Psoas muscle (tissue), 8 donors: ENCODE data around the gene TMEM170A. TPM values are rescaled to one million over a fixed set of nuclear protein-coding genes. Genes with fewer than 3 reads are reported as not detected.

Experiments used
- ATAC-seq, 4 donors: fragments of 200-7000 bp; cut with Tn5 transposase; one replicate each; pipeline ENCODE4 v1.9.1; 2020; ENCODE audit warnings: moderate library complexity in 3 of 4, mild to moderate bottlenecking in 2 of 4
- DNase-seq, 2 donors: peaks; one replicate each; pipeline ENCODE4 v3.0.0-alpha.2; 2020
- H3K27ac ChIP-seq: fragments of 200-600 bp; one replicate; pipeline ENCODE4 v1.8.0; 2022
- H3K27me3 ChIP-seq, 3 donors: fragments of 200-600 bp in 1 of 3; one replicate each; pipeline versions ENCODE4 v1.6.1 to v1.8.0; 2013 to 2022; ENCODE audit warnings: low read length in 2 of 3, mild to moderate bottlenecking in 2 of 3, moderate library complexity in 1 of 3; ENCODE audit not compliant: insufficient read depth in 3 of 3
- H3K36me3 ChIP-seq, 2 donors: fragments of 200-600 bp in 1 of 2; one replicate each; pipeline versions ENCODE4 v1.6.1 to v1.8.0; 2013 to 2022; ENCODE audit warnings: low read depth in 1 of 2, mild to moderate bottlenecking in 1 of 2, moderate library complexity in 1 of 2; ENCODE audit not compliant: insufficient read depth in 1 of 2
- H3K4me1 ChIP-seq: fragments of 200-600 bp; one replicate; pipeline ENCODE4 v1.8.0; 2022
- H3K4me3 ChIP-seq: fragments of 200-600 bp; one replicate; pipeline ENCODE4 v1.8.0; 2022; ENCODE audit warnings: mild to moderate bottlenecking
- H3K9me3 ChIP-seq: fragments of 200-600 bp; one replicate; pipeline ENCODE4 v1.8.0; 2022
- CTCF ChIP-seq: fragments of 200-600 bp; IDR thresholded peaks from one replicate; pipeline ENCODE4 v1.8.0; 2022; ENCODE audit warnings: antibody characterized with exemption
- WGBS, 3 donors: extraction: QIAGEN DNeasy Blood & Tissue Kit; methylation state at CpG; one replicate each; pipeline versions ENCODE4 v1.1.6 to v1.1.7; 2013; 5-methylcytosine and 5-hydroxymethylcytosine counted together
- intact Hi-C, 2 donors: fragments of 100-400 bp; cut with DNase I; formaldehyde crosslinking; loops; one replicate each; pipeline versions ENCODE4 v1.11.0 to v1.14.2; 2022
- polyA plus RNA-seq, 3 donors: library from polyadenylated mRNA; stranded (reverse); fragments of 200-250 nt; gene quantifications; one replicate each; pipeline ENCODE4 v1.2.3, GENCODE V29; 2013
- total RNA-seq, 4 donors: library from RNA; stranded (reverse); fragmentation: NEBNext Ultra II Directional in 2 of 4; extraction: Animal tissue kit (Norgen Biotek cat#: 25700) in 2 of 4; gene quantifications; one replicate each; pipeline versions ENCODE4 v1.2.1 to v1.2.4, GENCODE V29; 2021 to 2023
- donor health status: healthy with polysubstance abuse.
- donor health status: DM: no; HTN: no; CAD: no; lungs with moderate emphysema.
- donor health status: Bipolar disorder and iron deficiency.
- donor health status: healthy.
- donor health status: DM: yes; HTN: yes; CAD: no.
- donor health status: DM: no; HTN: no; CAD: no.
- donor health status: DM: no; HTN: no; CAD: no.
- donor health status: DM: yes; HTN: yes; CAD: no.

The TMEM170A gene
- total and polyA plus RNA-seq, 7 donors, result 3.1 to 9.5 (median 7.8) TPM

- intact Hi-C loops, result no loop called here
- Histone ChIP-seq H3K27ac (no peak overlapping the region), H3K4me3 (no peak overlapping the region), H3K27me3 (no peaks in the 10 kb centered on the region), H3K9me3 (no peaks in the 10 kb centered on the region), H3K4me1 (peaks cover 3% of the 10 kb centered on the region), H3K36me3 (no peaks in the 10 kb centered on the region)
- DNase-seq, result peak in 1 of 2 donors; percentile 53
- 95 to 96% (median 96%) methylated on average over 80 of the region's 80 CpGs for WGBS, 3 donors
- TF ChIP-seq CTCF, result no peak
- ATAC-seq, result no peak
These were observed 14.2 kb upstream of the TMEM170A start for GRCh38 chr16:75478480-75479345.

- no peaks in the 10 kb centered on the region for H3K27me3 ChIP-seq
- WGBS, 3 donors, result 39 to 45% (median 41%) methylated on average over 4 of the region's 4 CpGs
- H3K4me3 ChIP-seq, result no peak overlapping the region
- no peaks in the 10 kb centered on the region for H3K36me3 ChIP-seq
- H3K27ac ChIP-seq, result no peak overlapping the region
- intact Hi-C loops, result no loop called here
- no peak for ATAC-seq
- H3K9me3 ChIP-seq, result no peaks in the 10 kb centered on the region
- TF ChIP-seq CTCF, result no peak
- H3K4me1 ChIP-seq, result no peaks in the 10 kb centered on the region
- no peak for DNase-seq
These were observed 13.4 kb upstream of the TMEM170A start for GRCh38 chr16:75477680-75478473.

- ATAC-seq (no peak), DNase-seq (no peak)
- no peaks in the 10 kb centered on the region for H3K9me3 ChIP-seq
- H3K27ac ChIP-seq, result no peak overlapping the region
- 90 to 93% (median 92%) methylated on average over 8 of the region's 8 CpGs for WGBS, 3 donors
- no peaks in the 10 kb centered on the region for H3K36me3 ChIP-seq
- intact Hi-C loops, result no loop called here
- H3K4me3 ChIP-seq, result no peak overlapping the region
- no peak for TF ChIP-seq CTCF
- H3K27me3 ChIP-seq, result no peaks in the 10 kb centered on the region
- no peaks in the 10 kb centered on the region for H3K4me1 ChIP-seq
These were observed 12.3 kb upstream of the TMEM170A start for GRCh38 chr16:75476817-75477216.

- ATAC-seq (no peak), DNase-seq (no peak)
- H3K4me1 ChIP-seq, result no peaks in the 10 kb centered on the region
- 88 to 98% (median 91%) methylated on average over 2 of the region's 2 CpGs for WGBS, 3 donors
- TF ChIP-seq CTCF, result no peak
- no peak overlapping the region for H3K27ac ChIP-seq
- no peaks in the 10 kb centered on the region for H3K36me3 ChIP-seq
- intact Hi-C loops, result no loop called here
- no peaks in the 10 kb centered on the region for H3K27me3 ChIP-seq
- no peak overlapping the region for H3K4me3 ChIP-seq
- no peaks in the 10 kb centered on the region for H3K9me3 ChIP-seq
These were observed 10.9 kb upstream of the TMEM170A start for GRCh38 chr16:75475420-75475847.
